Liver (tissue), 9 donors: ENCODE measurements around the gene CKS2. TPM values are rescaled to one million over a fixed set of nuclear protein-coding genes. Genes with fewer than 3 reads are reported as not detected.

Experiments used
- DNase-seq: peaks from one replicate; pipeline ENCODE4 v3.0.0-alpha.2; 2017; ENCODE audit warnings: low spot score
- H3K27ac ChIP-seq, 2 donors: one replicate each; pipeline ENCODE4 v1.7.0; 2013; ENCODE audit warnings: inconsistent platforms in 2 of 2, low read length in 2 of 2, control low read depth in 1 of 2, low read depth in 1 of 2, mild to moderate bottlenecking in 1 of 2
- H3K27me3 ChIP-seq, 4 donors: one replicate each; pipeline versions ENCODE4 v1.6.1 to v1.7.0; 2013; ENCODE audit warnings: low read length in 3 of 4, inconsistent platforms in 1 of 4, mild to moderate bottlenecking in 1 of 4, moderate library complexity in 1 of 4; ENCODE audit not compliant: control insufficient read depth in 4 of 4, insufficient read depth in 4 of 4
- H3K36me3 ChIP-seq, 4 donors: one replicate each; pipeline versions ENCODE4 v1.6.1 to v1.7.0; 2013; ENCODE audit warnings: low read length in 3 of 4, mild to moderate bottlenecking in 3 of 4, low read depth in 1 of 4, moderate library complexity in 1 of 4; ENCODE audit not compliant: control insufficient read depth in 4 of 4, insufficient read depth in 3 of 4
- H3K4me1 ChIP-seq, 4 donors: one replicate each; pipeline versions ENCODE4 v1.6.1 to v1.7.0; 2013; ENCODE audit warnings: low read length in 3 of 4, mild to moderate bottlenecking in 3 of 4, moderate library complexity in 1 of 4; ENCODE audit not compliant: control insufficient read depth in 4 of 4, insufficient read depth in 4 of 4
- H3K4me3 ChIP-seq, 3 donors: one replicate each; pipeline versions ENCODE4 v1.6.1 to v1.7.0; 2013; ENCODE audit warnings: low read length in 3 of 3, control low read depth in 1 of 3, low read depth in 1 of 3, mild to moderate bottlenecking in 1 of 3
- H3K9ac ChIP-seq, 2 donors: one replicate each; pipeline ENCODE4 v1.7.0; 2013; ENCODE audit warnings: low read length in 2 of 2, mild to moderate bottlenecking in 2 of 2, moderate library complexity in 2 of 2, control low read depth in 1 of 2, low read depth in 1 of 2
- H3K9me3 ChIP-seq, 4 donors: one replicate each; pipeline versions ENCODE4 v1.6.1 to v1.7.0; 2013; ENCODE audit warnings: low read length in 3 of 4; ENCODE audit not compliant: control insufficient read depth in 4 of 4
- FOXA2 ChIP-seq: IDR thresholded peaks from 2 replicates; pipeline ENCODE4 v1.6.1; 2016; ENCODE audit warnings: antibody characterized with exemption
- GABPA ChIP-seq, 2 donors: IDR thresholded peaks in 1 of 2; conservative IDR thresholded peaks in 1 of 2; 2 replicates each; pipeline ENCODE4 v1.6.1; 2016; ENCODE audit warnings: antibody characterized with exemption in 2 of 2, mild to moderate bottlenecking in 1 of 2, moderate library complexity in 1 of 2
- HNF4A ChIP-seq, 2 donors: conservative IDR thresholded peaks; 2 replicates each; pipeline ENCODE4 v1.6.1; 2016; ENCODE audit warnings: antibody characterized with exemption in 2 of 2, mild to moderate bottlenecking in 2 of 2
- MAX ChIP-seq: IDR thresholded peaks from 2 replicates; pipeline ENCODE4 v1.6.1; 2016; ENCODE audit warnings: antibody characterized with exemption
- REST ChIP-seq: IDR thresholded peaks from 2 replicates; pipeline ENCODE4 v1.6.1; 2016; ENCODE audit warnings: antibody characterized with exemption, mild to moderate bottlenecking
- RXRA ChIP-seq, 2 donors: IDR thresholded peaks; 2 replicates each; pipeline ENCODE4 v1.6.1; 2017 to 2018; ENCODE audit warnings: antibody characterized with exemption in 2 of 2, mild to moderate bottlenecking in 1 of 2
- YY1 ChIP-seq: IDR thresholded peaks from 2 replicates; pipeline ENCODE4 v1.6.1; 2016; ENCODE audit warnings: antibody characterized with exemption, mild to moderate bottlenecking
- WGBS: extraction: QIAGEN DNeasy Blood & Tissue Kit; methylation state at CpG from one replicate; pipeline ENCODE4 v1.1.7; 2013; 5-methylcytosine and 5-hydroxymethylcytosine counted together
- polyA plus RNA-seq, 2 donors: library from polyadenylated mRNA; stranded (reverse) in 1 of 2; unstranded in 1 of 2; fragments of 200-250 nt in 1 of 2; fragments of >200 nt in 1 of 2; fragmentation: Nextera tagmentation in 1 of 2; extraction: Ambion mirVana in 1 of 2; gene quantifications; one replicate each; pipeline versions ENCODE4 v1.2.1 to v1.2.3, GENCODE V29; 2013 to 2015
- total RNA-seq, 2 donors: library from RNA; depleted of rRNA; stranded (reverse); fragments of >200 nt; gene quantifications; one replicate each; pipeline ENCODE4 v1.2.3, GENCODE V29; 2014
- TF ChIP-seq, protein P1 (sequence below): IDR thresholded peaks from 2 replicates; pipeline ENCODE4 v1.6.1; 2016; ENCODE audit warnings: antibody characterized with exemption
- donor health status: healthy.
- donor health status: healthy.
- donor health status: healthy.
- donor health status: healthy.
- donor health status: healthy.

The CKS2 gene
- total and polyA plus RNA-seq, 4 donors: 3.1 to 79.7 (median 17.7) TPM

GRCh38 chr9:89304020-89304833 is 6.8 kb upstream of the CKS2 start:
- H3K4me3 ChIP-seq: no peak overlapping the region
- no peak for DNase-seq
- no peak overlapping the region for H3K27ac ChIP-seq
- WGBS: 90% methylated on average over 7 of the region's 7 CpGs
- no peak overlapping the region for H3K9ac ChIP-seq
- peaks cover 0 to 5% (median under 1%) of the 10 kb centered on the region in 4 donors for H3K36me3 ChIP-seq
- no peaks in the 10 kb centered on the region for H3K4me1 ChIP-seq
- no peak for TF ChIP-seq FOXA2
- TF ChIP-seq YY1: no peak
- no peak for TF ChIP-seq REST
- TF ChIP-seq MAX: no peak
- TF ChIP-seq GABPA (IDR thresholded peaks at IDR 0.05 in 1 of 2, conservative IDR thresholded peaks at IDR 0.05 in 1 of 2): no peak
- no peak for TF ChIP-seq HNF4A (conservative IDR thresholded peaks at IDR 0.05)
- TF ChIP-seq, protein P1, sequence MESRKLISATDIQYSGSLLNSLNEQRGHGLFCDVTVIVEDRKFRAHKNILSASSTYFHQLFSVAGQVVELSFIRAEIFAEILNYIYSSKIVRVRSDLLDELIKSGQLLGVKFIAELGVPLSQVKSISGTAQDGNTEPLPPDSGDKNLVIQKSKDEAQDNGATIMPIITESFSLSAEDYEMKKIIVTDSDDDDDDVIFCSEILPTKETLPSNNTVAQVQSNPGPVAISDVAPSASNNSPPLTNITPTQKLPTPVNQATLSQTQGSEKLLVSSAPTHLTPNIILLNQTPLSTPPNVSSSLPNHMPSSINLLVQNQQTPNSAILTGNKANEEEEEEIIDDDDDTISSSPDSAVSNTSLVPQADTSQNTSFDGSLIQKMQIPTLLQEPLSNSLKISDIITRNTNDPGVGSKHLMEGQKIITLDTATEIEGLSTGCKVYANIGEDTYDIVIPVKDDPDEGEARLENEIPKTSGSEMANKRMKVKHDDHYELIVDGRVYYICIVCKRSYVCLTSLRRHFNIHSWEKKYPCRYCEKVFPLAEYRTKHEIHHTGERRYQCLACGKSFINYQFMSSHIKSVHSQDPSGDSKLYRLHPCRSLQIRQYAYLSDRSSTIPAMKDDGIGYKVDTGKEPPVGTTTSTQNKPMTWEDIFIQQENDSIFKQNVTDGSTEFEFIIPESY: no peak
- no peaks in the 10 kb centered on the region for H3K9me3 ChIP-seq
- H3K27me3 ChIP-seq: no peaks in the 10 kb centered on the region

DNA sequence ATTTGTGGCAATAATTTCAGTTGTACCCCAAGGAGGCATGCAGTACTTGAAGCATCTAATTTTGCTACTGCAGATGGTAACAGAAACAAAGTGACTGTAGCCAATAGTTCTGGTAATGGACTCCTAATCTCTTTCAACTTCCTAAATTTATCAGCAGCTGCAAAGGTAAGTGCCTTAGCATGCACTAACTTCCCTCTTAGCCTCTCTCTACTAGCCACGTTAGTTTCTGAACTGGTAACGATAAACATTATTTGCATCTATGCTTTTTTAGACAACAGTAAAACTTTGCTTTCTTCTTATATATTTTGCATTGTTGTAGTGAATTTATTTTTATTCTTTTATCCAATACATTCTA is 6.2 kb upstream of the CKS2 start:
- TF ChIP-seq, protein P1: no peak
- no peak for TF ChIP-seq RXRA (IDR thresholded peaks at IDR 0.05)

More for the DNA sequence above, 6.2 kb upstream of the CKS2 start:
- Histone ChIP-seq H3K27ac (no peak overlapping the region), H3K9me3 (no peaks in the 10 kb centered on the region), H3K4me3 (no peak overlapping the region), H3K27me3 (no peaks in the 10 kb centered on the region), H3K4me1 (peaks cover 0 to 2% (median 0%) of the 10 kb centered on the region in 4 donors), H3K36me3 (peaks cover 0 to 5% (median under 1%) of the 10 kb centered on the region in 4 donors), H3K9ac (no peak overlapping the region)
- WGBS: 93% methylated on average over 2 of the region's 2 CpGs
- DNase-seq: no peak
